ENCODE measurements around the gene GSK3B.

The GSK3B gene

GRCh38 chr3:119861681-119862080 lies 232.6 kb downstream of the GSK3B start:
- TF ChIP-seq CTCF (IDR thresholded peaks at IDR 0.05; ENCODE audit: insufficient read depth, low read depth, low read length, missing control alignments): no peak
- H3K4me3 ChIP-seq (ENCODE audit: low read length): no peak overlapping the region
- no peak for DNase-seq (ENCODE audit: low read depth)

- no peak overlapping the region for H3K4me3 ChIP-seq (ENCODE audit: low read length)
- no peak for DNase-seq (ENCODE audit: low read depth)
- no peak for TF ChIP-seq CTCF (IDR thresholded peaks at IDR 0.05; ENCODE audit: insufficient read depth, low read depth, low read length, missing control alignments)
Measured at GRCh38 chr3:119859728-119860127, 234.5 kb downstream of the GSK3B start.

GRCh38 chr3:119858957-119859356 lies 235.3 kb downstream of the GSK3B start:
- TF ChIP-seq CTCF (IDR thresholded peaks at IDR 0.05; ENCODE audit: insufficient read depth, low read depth, low read length, missing control alignments): no peak
- DNase-seq (ENCODE audit: low read depth): no peak
- H3K4me3 ChIP-seq (ENCODE audit: low read length): no peak overlapping the region

- TF ChIP-seq CTCF (IDR thresholded peaks at IDR 0.05; ENCODE audit: insufficient read depth, low read depth, low read length, missing control alignments): no peak
- H3K4me3 ChIP-seq (ENCODE audit: low read length): no peak overlapping the region
- DNase-seq (ENCODE audit: low read depth): no peak
Measured at GRCh38 chr3:119856695-119857094, 237.6 kb downstream of the GSK3B start.

- DNase-seq (ENCODE audit: low read depth): no peak
- TF ChIP-seq CTCF (IDR thresholded peaks at IDR 0.05; ENCODE audit: insufficient read depth, low read depth, low read length, missing control alignments): no peak
- no peak overlapping the region for H3K4me3 ChIP-seq (ENCODE audit: low read length)
Measured at GRCh38 chr3:119849126-119849525, 245.1 kb downstream of the GSK3B start.

GRCh38 chr3:119841808-119842471 lies 252.3 kb downstream of the GSK3B start:
- no peak for DNase-seq (ENCODE audit: low read depth)
- no peak for TF ChIP-seq CTCF (IDR thresholded peaks at IDR 0.05; ENCODE audit: insufficient read depth, low read depth, low read length, missing control alignments)
- no peak overlapping the region for H3K4me3 ChIP-seq (ENCODE audit: low read length)

GRCh38 chr3:119835556-119835955 lies 258.7 kb downstream of the GSK3B start:
- H3K4me3 ChIP-seq (ENCODE audit: low read length): no peak overlapping the region
- no peak for TF ChIP-seq CTCF (IDR thresholded peaks at IDR 0.05; ENCODE audit: insufficient read depth, low read depth, low read length, missing control alignments)

More at GRCh38 chr3:119835556-119835955, 258.7 kb downstream of the GSK3B start:
- DNase-seq (ENCODE audit: low read depth): no peak
